HG03571 (cell line): ENCODE measurements around the gene TNRC6C.
A peak's percentile ranks its signal among the peaks of the same experiment; 100 is the strongest.
"Not testable (repeated sequence)": the region's sequence is repeated elsewhere in the genome, so short reads cannot be mapped to it uniquely, and the experiment has no call there.

ENCODE experiments used
- ATAC-seq: cut with Tn5 transposase; IDR thresholded peaks from one replicate; pipeline ENCODE4 v1.9.1; 2021; ENCODE audit not compliant: unreplicated experiment

Gene TNRC6C

GRCh38 chr17:77929871-77930436 lies 28.5 kb upstream of the TNRC6C start:
- no peak for ATAC-seq

GRCh38 chr17:77930780-77931768 lies 27.4 kb upstream of the TNRC6C start:
- ATAC-seq: no peak

- ATAC-seq: no peak
These were observed 24.6 kb upstream of the TNRC6C start for GRCh38 chr17:77933777-77934398.

GRCh38 chr17:77935121-77935571 lies 23.4 kb upstream of the TNRC6C start:
- ATAC-seq: no peak

- not testable (repeated sequence) for ATAC-seq
These were observed 22.8 kb upstream of the TNRC6C start for GRCh38 chr17:77935744-77936143.

GRCh38 chr17:77936881-77937280 lies 21.6 kb upstream of the TNRC6C start:
- no peak for ATAC-seq

- ATAC-seq: no peak
These were observed 17.5 kb upstream of the TNRC6C start for GRCh38 chr17:77941004-77941403.

- ATAC-seq: no peak
These were observed 16.2 kb upstream of the TNRC6C start for GRCh38 chr17:77942112-77942988.

GRCh38 chr17:77943971-77944370 lies 14.5 kb upstream of the TNRC6C start:
- ATAC-seq: no peak

- no peak for ATAC-seq
These were observed 13.9 kb upstream of the TNRC6C start for GRCh38 chr17:77944390-77945222.

GRCh38 chr17:77946900-77947645 lies 11.4 kb upstream of the TNRC6C start:
- no peak for ATAC-seq

GRCh38 chr17:77948690-77949114 lies 9.8 kb upstream of the TNRC6C start:
- ATAC-seq: no peak

- ATAC-seq: no peak
These were observed 7.4 kb upstream of the TNRC6C start for GRCh38 chr17:77951123-77951522.

- ATAC-seq: no peak
These were observed 6.1 kb upstream of the TNRC6C start for GRCh38 chr17:77952368-77952767.

GRCh38 chr17:77957235-77957856 lies 1.2 kb upstream of the TNRC6C start:
- peak; percentile 8 for ATAC-seq

GRCh38 chr17:77958716-77959125 lies 218 bp downstream of the TNRC6C start:
- peak; percentile 22 for ATAC-seq

GRCh38 chr17:77959126-77959925 lies 823 bp downstream of the TNRC6C start:
- no peak for ATAC-seq
